A673 (cell line): ENCODE data around the gene YTHDF1.

ENCODE experiments used
- EZH2 ChIP-seq: fragments of 200-600 bp; sonication (generic); IDR thresholded peaks from 2 replicates; pipeline ENCODE4 v1.6.1; 2017; ENCODE audit warnings: borderline replicate concordance, low read depth, mild to moderate bottlenecking, mixed read lengths, antibody characterized with exemption, low read length; ENCODE audit not compliant: poor library complexity, severe bottlenecking
- TF ChIP-seq, protein P1 (sequence below): fragments of 300-800, 200-600 bp; sonication (generic); conservative IDR thresholded peaks from 2 replicates; pipeline ENCODE4 v1.5.1; 2017; ENCODE audit warnings: low read depth, mild to moderate bottlenecking, antibody characterized with exemption, low read length, moderate library complexity, mixed read lengths

DNA sequence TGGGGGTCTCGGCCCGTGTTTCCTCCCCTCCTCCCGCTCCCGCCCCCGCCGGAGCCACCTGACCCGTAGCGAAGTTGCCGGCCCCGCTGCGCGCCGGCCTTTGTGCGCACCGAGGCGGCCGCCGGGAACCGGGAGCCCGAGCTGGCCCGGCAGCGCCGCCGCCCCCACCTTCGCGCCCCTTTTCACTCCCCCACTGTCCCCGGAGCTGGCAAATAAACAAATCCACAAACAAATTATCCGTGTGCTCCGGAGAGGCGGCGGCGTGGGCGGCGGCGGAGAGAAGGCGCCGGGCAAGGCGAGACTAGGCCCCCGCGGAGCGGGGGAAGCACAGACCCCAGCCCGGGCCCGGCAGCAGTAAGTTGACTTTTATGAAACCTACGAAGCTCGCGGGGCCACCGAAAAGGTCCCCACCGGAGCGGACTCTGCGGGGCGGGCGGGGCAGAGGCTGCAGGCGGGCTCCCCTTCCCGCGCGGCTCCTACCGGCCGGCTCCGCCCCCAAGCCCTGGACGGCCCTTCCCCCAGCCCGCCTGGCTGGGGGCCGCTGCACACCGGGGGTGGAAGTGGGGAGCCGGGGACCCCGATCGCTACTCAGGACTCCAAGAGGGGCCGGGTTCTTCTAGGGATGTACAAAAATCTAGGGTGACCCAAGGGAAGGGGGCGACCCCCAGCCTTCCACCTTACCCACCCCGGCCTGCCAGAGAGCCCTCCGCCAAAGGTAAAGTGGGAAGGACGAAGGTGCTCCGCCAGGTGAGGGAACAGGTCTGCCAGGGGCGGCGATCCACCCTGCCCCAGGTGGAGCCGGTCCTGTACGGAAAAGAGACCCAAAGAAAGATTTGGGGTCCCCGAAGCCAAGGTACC, 40.7 kb downstream of the YTHDF1 start:
- TF ChIP-seq, protein P1, sequence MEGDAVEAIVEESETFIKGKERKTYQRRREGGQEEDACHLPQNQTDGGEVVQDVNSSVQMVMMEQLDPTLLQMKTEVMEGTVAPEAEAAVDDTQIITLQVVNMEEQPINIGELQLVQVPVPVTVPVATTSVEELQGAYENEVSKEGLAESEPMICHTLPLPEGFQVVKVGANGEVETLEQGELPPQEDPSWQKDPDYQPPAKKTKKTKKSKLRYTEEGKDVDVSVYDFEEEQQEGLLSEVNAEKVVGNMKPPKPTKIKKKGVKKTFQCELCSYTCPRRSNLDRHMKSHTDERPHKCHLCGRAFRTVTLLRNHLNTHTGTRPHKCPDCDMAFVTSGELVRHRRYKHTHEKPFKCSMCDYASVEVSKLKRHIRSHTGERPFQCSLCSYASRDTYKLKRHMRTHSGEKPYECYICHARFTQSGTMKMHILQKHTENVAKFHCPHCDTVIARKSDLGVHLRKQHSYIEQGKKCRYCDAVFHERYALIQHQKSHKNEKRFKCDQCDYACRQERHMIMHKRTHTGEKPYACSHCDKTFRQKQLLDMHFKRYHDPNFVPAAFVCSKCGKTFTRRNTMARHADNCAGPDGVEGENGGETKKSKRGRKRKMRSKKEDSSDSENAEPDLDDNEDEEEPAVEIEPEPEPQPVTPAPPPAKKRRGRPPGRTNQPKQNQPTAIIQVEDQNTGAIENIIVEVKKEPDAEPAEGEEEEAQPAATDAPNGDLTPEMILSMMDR = no peak
- TF ChIP-seq EZH2 = peak; percentile 97
